ENCODE results near the gene CCDC57.

CCDC57 gene

DNA sequence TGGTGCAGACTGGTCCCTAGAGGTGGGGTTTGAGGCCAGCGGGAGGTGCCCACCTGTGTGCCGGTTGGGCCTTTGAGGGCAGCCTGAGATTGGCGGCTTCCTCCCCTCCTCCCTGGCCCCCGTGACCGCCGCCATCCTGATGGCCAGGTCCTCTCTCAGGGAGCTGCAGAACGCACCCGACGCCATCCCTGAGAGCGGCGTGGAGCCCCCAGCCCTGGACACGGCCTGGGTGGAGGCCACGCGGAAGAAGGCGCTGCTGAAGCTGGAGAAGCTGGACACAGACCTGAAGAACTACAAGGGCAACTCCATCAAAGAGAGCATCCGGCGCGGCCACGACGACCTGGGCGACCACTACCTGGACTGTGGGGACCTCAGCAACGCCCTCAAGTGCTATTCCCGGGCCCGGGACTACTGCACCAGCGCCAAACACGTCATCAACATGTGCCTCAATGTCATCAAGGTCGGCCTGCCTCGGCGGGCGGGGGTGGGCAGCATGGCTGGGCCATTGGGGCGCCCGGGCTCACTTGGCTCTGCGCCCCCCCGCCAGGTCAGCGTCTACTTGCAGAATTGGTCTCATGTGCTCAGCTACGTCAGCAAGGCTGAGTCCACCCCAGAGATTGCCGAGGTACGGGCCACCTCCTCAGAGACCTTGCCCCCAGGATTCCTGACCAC lies 158.2 kb downstream of the CCDC57 start:
- H3K79me2 ChIP-seq (ENCODE audit: control insufficient read depth, insufficient read depth, low read length, unreplicated experiment), result peaks cover 21% of the 10 kb centered on the region
- H2AFZ ChIP-seq (ENCODE audit: low read length, unreplicated experiment), result no peak overlapping the region
- peaks cover 6% of the 10 kb centered on the region for H3K4me1 ChIP-seq (ENCODE audit: control insufficient read depth, insufficient read depth, low read length, unreplicated experiment)
- no peaks in the 10 kb centered on the region for H3K27me3 ChIP-seq (ENCODE audit: insufficient read depth, low read length)
- no peak overlapping the region for H3K27ac ChIP-seq (ENCODE audit: low read depth, low read length)
- no peak overlapping the region for H3K4me3 ChIP-seq (ENCODE audit: low read depth, low read length)
- H3K36me3 ChIP-seq (ENCODE audit: insufficient read depth, low read length), result peaks cover 4% of the 10 kb centered on the region; the same call in 1 of the 2 replicates

DNA sequence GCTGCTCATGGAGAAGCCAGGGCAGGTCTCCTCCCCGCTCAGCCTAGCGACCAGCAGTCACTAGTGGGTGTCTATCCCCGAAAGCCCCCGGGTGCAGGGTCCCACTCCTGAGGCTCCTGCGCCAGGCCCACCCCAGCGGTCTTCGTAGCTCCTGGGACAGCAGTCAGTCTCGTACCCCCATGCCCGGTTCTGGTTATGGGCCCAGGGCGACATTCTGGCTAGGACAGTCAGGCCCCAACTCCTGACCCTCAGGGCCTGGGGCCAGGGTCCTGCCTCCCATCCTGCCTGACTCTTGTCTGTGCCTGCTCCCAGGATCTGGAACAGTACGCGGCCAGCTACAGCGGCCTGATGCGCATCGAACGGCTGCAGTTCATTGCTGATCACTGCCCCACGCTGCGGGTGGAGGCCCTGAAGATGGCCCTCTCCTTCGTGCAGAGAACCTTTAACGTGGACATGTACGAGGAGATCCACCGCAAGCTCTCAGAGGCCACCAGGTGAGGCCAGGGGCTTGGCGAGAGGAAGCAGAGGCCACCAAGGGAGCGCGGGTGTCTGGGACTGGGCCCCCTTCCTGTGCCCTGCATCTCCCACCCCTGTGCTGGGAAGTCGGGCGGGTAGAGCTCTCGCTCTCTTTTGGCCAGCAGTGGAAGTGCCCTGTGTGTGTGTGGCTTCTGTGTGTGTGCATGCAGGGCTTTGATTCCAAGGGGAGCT lies 158.9 kb downstream of the CCDC57 start:
- Histone ChIP-seq H3K4me3 (ENCODE audit: low read depth, low read length) (peak overlapping the region; percentile 88; the same call in 1 of the 2 replicates), H2AFZ (ENCODE audit: low read length, unreplicated experiment) (no peak overlapping the region), H3K4me1 (ENCODE audit: control insufficient read depth, insufficient read depth, low read length, unreplicated experiment) (peaks cover 6% of the 10 kb centered on the region), H3K27me3 (ENCODE audit: insufficient read depth, low read length) (no peaks in the 10 kb centered on the region), H3K27ac (ENCODE audit: low read depth, low read length) (no peak overlapping the region), H3K79me2 (ENCODE audit: control insufficient read depth, insufficient read depth, low read length, unreplicated experiment) (peaks cover 21% of the 10 kb centered on the region), H3K36me3 (ENCODE audit: insufficient read depth, low read length) (peaks cover 4% of the 10 kb centered on the region; the same call in 1 of the 2 replicates)

DNA sequence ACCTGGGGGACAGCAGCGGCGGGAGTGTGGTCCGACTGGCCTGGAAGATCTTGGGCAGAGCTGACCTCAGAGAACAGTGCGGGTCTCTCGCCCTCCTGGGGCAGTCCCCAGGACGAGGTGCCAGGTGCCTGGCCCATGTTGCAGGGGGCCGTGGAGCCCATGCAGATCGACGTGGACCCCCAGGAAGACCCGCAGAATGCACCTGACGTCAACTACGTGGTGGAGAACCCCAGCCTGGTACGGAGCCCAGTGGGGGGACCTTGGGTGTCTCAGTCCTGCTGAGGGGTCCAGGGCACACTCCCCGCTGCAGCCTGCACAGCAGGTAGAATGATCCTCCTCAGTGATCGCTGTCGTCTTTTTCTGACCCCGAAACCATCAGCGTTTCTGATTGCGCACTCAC lies 159.5 kb downstream of the CCDC57 start:
- Histone ChIP-seq H3K27ac (ENCODE audit: low read depth, low read length) (no peak overlapping the region), H3K36me3 (ENCODE audit: insufficient read depth, low read length) (peaks cover 4% of the 10 kb centered on the region; the same call in 1 of the 2 replicates)

DNA sequence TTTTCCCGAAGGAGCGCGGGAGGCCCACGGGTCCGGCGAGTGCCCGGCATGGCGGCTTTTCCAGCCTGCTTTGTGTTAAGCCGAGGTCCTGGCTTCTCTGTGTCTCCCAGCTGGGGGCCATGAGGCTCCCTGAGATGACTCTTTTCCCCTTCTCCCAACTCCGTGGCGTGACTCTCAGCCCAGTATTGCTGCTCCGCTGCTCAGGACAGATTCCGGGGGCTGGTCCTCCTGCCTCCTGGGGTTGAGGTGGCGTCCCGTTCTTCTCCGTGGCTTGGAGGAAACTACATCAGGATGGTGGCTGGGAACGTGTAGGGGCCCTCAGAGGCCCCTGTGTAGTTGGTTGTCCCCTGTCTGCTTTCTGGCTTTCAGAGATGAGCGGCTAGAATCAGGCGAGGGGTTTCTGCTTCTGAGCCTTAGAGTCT lies 160.0 kb downstream of the CCDC57 start:
- Histone ChIP-seq H3K36me3 (ENCODE audit: insufficient read depth, low read length) (peaks cover 4% of the 10 kb centered on the region; the same call in 1 of the 2 replicates), H3K79me2 (ENCODE audit: control insufficient read depth, insufficient read depth, low read length, unreplicated experiment) (peaks cover 21% of the 10 kb centered on the region), H3K27me3 (ENCODE audit: insufficient read depth, low read length) (no peaks in the 10 kb centered on the region), H3K4me3 (ENCODE audit: low read depth, low read length) (peak overlapping the region; percentile 88), H3K4me1 (ENCODE audit: control insufficient read depth, insufficient read depth, low read length, unreplicated experiment) (peaks cover 6% of the 10 kb centered on the region), H3K27ac (ENCODE audit: low read depth, low read length) (no peak overlapping the region), H2AFZ (ENCODE audit: low read length, unreplicated experiment) (no peak overlapping the region)

More for the DNA sequence above, 159.5 kb downstream of the CCDC57 start:
- H2AFZ ChIP-seq (ENCODE audit: low read length, unreplicated experiment), result no peak overlapping the region
- H3K27me3 ChIP-seq (ENCODE audit: insufficient read depth, low read length), result no peaks in the 10 kb centered on the region
- H3K79me2 ChIP-seq (ENCODE audit: control insufficient read depth, insufficient read depth, low read length, unreplicated experiment), result peaks cover 21% of the 10 kb centered on the region
- peak overlapping the region; percentile 88 for H3K4me3 ChIP-seq (ENCODE audit: low read depth, low read length)
- peaks cover 6% of the 10 kb centered on the region for H3K4me1 ChIP-seq (ENCODE audit: control insufficient read depth, insufficient read depth, low read length, unreplicated experiment)

DNA sequence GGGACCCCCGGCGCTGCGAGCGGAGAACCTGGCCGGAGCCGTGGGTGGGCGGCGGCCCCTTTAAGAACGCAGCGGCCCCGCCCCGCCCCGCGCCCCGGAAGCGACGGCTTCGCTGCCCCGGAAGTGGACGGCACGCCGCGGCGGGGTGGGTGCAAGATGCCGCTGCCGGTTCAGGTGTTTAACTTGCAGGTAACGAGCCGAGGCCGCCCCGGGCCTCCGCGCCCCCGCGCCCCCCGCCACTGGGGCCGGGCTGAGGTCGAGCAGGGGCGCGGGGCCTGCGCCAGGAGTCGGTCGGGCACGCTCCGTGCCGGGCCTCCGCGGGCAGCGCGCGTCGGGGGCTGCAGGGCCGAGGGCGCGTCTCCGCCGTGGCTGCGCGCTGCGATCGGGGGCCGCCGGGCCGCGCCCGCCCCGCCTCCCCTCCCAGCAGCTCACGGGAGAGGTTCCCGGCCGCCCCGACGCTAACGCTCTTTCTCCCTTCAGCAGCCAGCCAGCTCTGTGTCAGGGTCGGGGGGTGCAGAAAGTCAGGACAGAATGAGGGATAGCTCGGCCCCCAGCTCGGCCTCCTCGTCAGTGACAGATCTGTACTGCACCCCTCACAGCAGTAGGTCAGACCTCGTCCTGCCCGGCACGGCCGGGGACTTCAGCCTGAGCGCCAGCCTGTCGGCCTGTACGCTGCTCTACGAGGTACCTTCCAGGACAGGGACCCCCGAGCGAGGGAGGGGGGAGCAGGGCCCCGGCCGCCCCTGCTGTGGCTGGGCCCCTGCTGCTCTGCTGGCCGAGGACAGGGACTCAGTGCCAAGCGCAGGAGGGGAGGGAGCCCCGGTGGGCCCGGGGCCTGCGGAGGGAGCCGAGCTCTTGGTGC lies 160.6 kb downstream of the CCDC57 start, which contains the start of the genes GPS1 and RFNG:
Gene GPS1, plus strand, starts transcription at position 123 of the 862 bp plus-strand sequence. Its CDS starts 34 bp downstream, at position 157.
Gene RFNG, minus strand, starts transcription at position 36 of the 862 bp plus-strand sequence. CDS start 45 bp downstream, outside the sequence.
- peaks cover 21% of the 10 kb centered on the region for H3K79me2 ChIP-seq (ENCODE audit: control insufficient read depth, insufficient read depth, low read length, unreplicated experiment)
- H3K4me1 ChIP-seq (ENCODE audit: control insufficient read depth, insufficient read depth, low read length, unreplicated experiment), result peaks cover 6% of the 10 kb centered on the region
- H3K36me3 ChIP-seq (ENCODE audit: insufficient read depth, low read length), result peaks cover 4% of the 10 kb centered on the region; the same call in 1 of the 2 replicates
- no peak within 1 kb of the TSS for H3K27ac ChIP-seq (ENCODE audit: low read depth, low read length)
- H2AFZ ChIP-seq (ENCODE audit: low read length, unreplicated experiment), result peak within 1 kb of the TSS; percentile 81
- peak within 1 kb of the TSS; percentile 88 for H3K4me3 ChIP-seq (ENCODE audit: low read depth, low read length)
- H3K27me3 ChIP-seq (ENCODE audit: insufficient read depth, low read length), result no peaks in the 10 kb centered on the region

Data from ACC112 (cell line).